Liver (tissue), 2 donors: ENCODE results near the gene OSBP2.

Source experiments
- EGR1 ChIP-seq, 2 donors: IDR thresholded peaks; 2 replicates each; pipeline ENCODE4 v1.6.1; 2016 to 2018; ENCODE audit warnings: antibody characterized with exemption in 2 of 2, low read depth in 2 of 2
- SP1 ChIP-seq: IDR thresholded peaks from 2 replicates; pipeline ENCODE4 v1.6.1; 2018; ENCODE audit warnings: antibody characterized with exemption, mild to moderate bottlenecking
- TF ChIP-seq, protein P1 (sequence below): IDR thresholded peaks from 2 replicates; pipeline ENCODE4 v1.6.1; 2016; ENCODE audit warnings: antibody characterized with exemption
- TF ChIP-seq, protein P2 (sequence below): IDR thresholded peaks from 2 replicates; pipeline ENCODE4 v1.6.1; 2016; ENCODE audit warnings: antibody characterized with exemption
- donor health status: healthy.

DNA sequence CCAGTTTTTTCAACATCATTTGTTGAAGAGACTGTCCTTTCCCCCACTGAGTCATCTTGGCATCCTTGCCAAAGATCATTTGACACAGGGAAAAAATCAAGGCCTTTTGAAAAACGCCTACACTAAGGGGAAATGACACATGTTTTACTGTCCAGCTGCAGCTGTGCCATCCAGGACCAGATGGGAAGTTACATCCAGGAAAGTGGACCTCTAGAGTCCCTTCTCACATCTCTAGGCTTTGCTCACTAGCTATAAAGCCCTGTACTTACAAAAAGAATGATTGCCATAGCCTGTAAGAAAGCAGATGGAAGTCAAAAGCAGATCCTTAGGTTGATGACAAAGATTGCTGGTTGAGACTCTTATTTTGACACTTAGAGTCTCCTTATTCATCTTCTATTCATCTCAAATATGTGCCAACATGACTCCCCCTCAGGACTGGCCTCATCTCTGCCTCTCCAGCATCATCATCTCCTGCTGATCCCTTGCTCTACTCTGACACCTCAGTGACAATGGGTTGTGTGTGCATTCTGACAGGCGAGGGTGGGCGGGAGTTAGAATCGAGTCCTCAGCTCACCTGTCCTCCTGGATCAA lies 22.8 kb downstream of the OSBP2 start:
- TF ChIP-seq, protein P1, sequence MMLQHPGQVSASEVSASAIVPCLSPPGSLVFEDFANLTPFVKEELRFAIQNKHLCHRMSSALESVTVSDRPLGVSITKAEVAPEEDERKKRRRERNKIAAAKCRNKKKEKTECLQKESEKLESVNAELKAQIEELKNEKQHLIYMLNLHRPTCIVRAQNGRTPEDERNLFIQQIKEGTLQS = no peak
- TF ChIP-seq, protein P2, sequence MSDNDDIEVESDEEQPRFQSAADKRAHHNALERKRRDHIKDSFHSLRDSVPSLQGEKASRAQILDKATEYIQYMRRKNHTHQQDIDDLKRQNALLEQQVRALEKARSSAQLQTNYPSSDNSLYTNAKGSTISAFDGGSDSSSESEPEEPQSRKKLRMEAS = no peak
- TF ChIP-seq EGR1 (IDR thresholded peaks at IDR 0.05; ENCODE audit: low read depth in 2 of 2) (no peak), SP1 (no peak)
